HEK293 (cell line): ENCODE measurements around the gene AFF3.

Source experiments
- CTCF ChIA-PET: fragments of 350-600 bp; formaldehyde crosslinking; extraction: SDS; loops from one replicate; lab custom pipeline; 2021; ENCODE audit warnings: antibody characterized with exemption; lab: Yijun Ruan, JAX
- POLR2A ChIA-PET: fragments of 300-600 bp; formaldehyde crosslinking; extraction: SDS; loops from one replicate; lab custom pipeline; 2020; ENCODE audit warnings: antibody characterized with exemption, inconsistent platforms; lab: Yijun Ruan, JAX
- H3K27ac ChIP-seq: fragments of 200-500 bp; sonication (Bioruptor generic); 2 replicates; pipeline ENCODE4 v1.5.1; 2014; ENCODE audit warnings: low read depth, low read length, control low read depth, inconsistent platforms; ENCODE audit errors: extremely low read depth
- H3K36me3 ChIP-seq, 2 experiments: fragments of 200-500 bp in 1 of 2; sonication (Bioruptor generic) in 1 of 2; 1 replicate in 1 of 2; 2 replicates in 1 of 2; pipeline ENCODE4 v1.5.1; 2014 to 2017; ENCODE audit warnings: inconsistent platforms in 2 of 2, low read length in 2 of 2; ENCODE audit not compliant: control insufficient read depth in 2 of 2, insufficient read depth in 1 of 2
- H3K4me1 ChIP-seq: fragments of 200-500 bp; sonication (Bioruptor generic); 2 replicates; pipeline ENCODE4 v1.5.1; 2014; ENCODE audit warnings: mild to moderate bottlenecking, low read length, inconsistent platforms; ENCODE audit not compliant: control insufficient read depth, insufficient read depth
- H3K4me3 ChIP-seq: 2 replicates; pipeline ENCODE4 v1.5.1; 2011; ENCODE audit warnings: low read depth, mild to moderate bottlenecking, control low read depth, low read length, moderate library complexity
- H3K9me3 ChIP-seq: fragments of 200-500 bp; sonication (Bioruptor generic); 2 replicates; pipeline ENCODE4 v1.5.1; 2014; ENCODE audit warnings: low read depth, low read length, inconsistent platforms; ENCODE audit not compliant: control insufficient read depth, insufficient read depth
- EGR2 ChIP-seq: fragments of 450-650 bp; formaldehyde crosslinking; IDR thresholded peaks from 2 replicates; pipeline ENCODE4 v1.5.1; 2016; ENCODE audit warnings: low read depth, missing biosample characterization, missing genetic modification characterization
- GLI2 ChIP-seq: fragments of 450-650 bp; formaldehyde crosslinking; IDR thresholded peaks from 2 replicates; pipeline ENCODE4; 2017; ENCODE audit warnings: missing biosample characterization, missing genetic modification characterization, low read depth, borderline replicate concordance
- HOXD13 ChIP-seq: sonication (generic); formaldehyde crosslinking; IDR thresholded peaks from 2 replicates; pipeline ENCODE4 v1.8.0; 2022; ENCODE audit warnings: missing genetic modification reagents, borderline replicate concordance
- IKZF3 ChIP-seq: fragments of 450-650 bp; IDR thresholded peaks from 2 replicates; pipeline ENCODE4 v1.5.0; 2018; ENCODE audit warnings: missing biosample characterization, mild to moderate bottlenecking, missing genetic modification characterization, moderate library complexity
- MZF1 ChIP-seq: fragments of 450-650 bp; formaldehyde crosslinking; IDR thresholded peaks from 2 replicates; pipeline ENCODE4 v1.5.1; 2017; ENCODE audit warnings: missing biosample characterization, missing genetic modification characterization, borderline replicate concordance
- OSR2 ChIP-seq: fragments of 450-650 bp; formaldehyde crosslinking; IDR thresholded peaks from 2 replicates; pipeline ENCODE4 v1.5.1; 2016; ENCODE audit warnings: missing biosample characterization, missing genetic modification characterization
- OVOL3 ChIP-seq: fragments of 450-650 bp; formaldehyde crosslinking; IDR thresholded peaks from 2 replicates; pipeline ENCODE4 v1.5.1; 2016; ENCODE audit warnings: missing biosample characterization, missing genetic modification characterization
- PATZ1 ChIP-seq: fragments of 450-650 bp; formaldehyde crosslinking; IDR thresholded peaks from 2 replicates; pipeline ENCODE4 v1.5.1; 2016; ENCODE audit warnings: missing biosample characterization, missing genetic modification characterization
- PRDM4 ChIP-seq: fragments of 450-650 bp; formaldehyde crosslinking; IDR thresholded peaks from 2 replicates; pipeline ENCODE4 v1.5.1; 2017; ENCODE audit warnings: missing biosample characterization, missing genetic modification characterization
- TCF7L2 ChIP-seq: IDR thresholded peaks from 2 replicates; pipeline ENCODE4 v1.6.1; 2011; ENCODE audit warnings: low read depth, mild to moderate bottlenecking, inconsistent platforms, low read length, moderate library complexity, borderline replicate concordance
- TRIM28 ChIP-seq: IDR thresholded peaks from 2 replicates; pipeline ENCODE4 v1.6.1; 2011; ENCODE audit warnings: low read length, control low read depth, borderline replicate concordance
- ZBTB20 ChIP-seq: fragments of 450-650 bp; formaldehyde crosslinking; IDR thresholded peaks from 2 replicates; pipeline ENCODE4 v1.5.1; 2016; ENCODE audit warnings: missing biosample characterization, missing genetic modification characterization
- ZBTB8A ChIP-seq: fragments of 450-650 bp; formaldehyde crosslinking; IDR thresholded peaks from 2 replicates; pipeline ENCODE4 v1.5.1; 2016; ENCODE audit warnings: missing biosample characterization, missing genetic modification characterization
- ZIC2 ChIP-seq: fragments of 450-650 bp; formaldehyde crosslinking; IDR thresholded peaks from 2 replicates; pipeline ENCODE4 v1.5.1; 2016; ENCODE audit warnings: missing biosample characterization, missing genetic modification characterization
- ZNF266 ChIP-seq: fragments of 450-650 bp; formaldehyde crosslinking; IDR thresholded peaks from 2 replicates; pipeline ENCODE4 v1.5.1; 2016; ENCODE audit warnings: missing biosample characterization, missing genetic modification characterization, low read depth
- ZNF394 ChIP-seq: fragments of 450-650 bp; formaldehyde crosslinking; IDR thresholded peaks from 2 replicates; pipeline ENCODE4 v1.5.1; 2016; ENCODE audit warnings: missing biosample characterization, missing genetic modification characterization, mild to moderate bottlenecking, moderate library complexity, borderline replicate concordance
- ZNF404 ChIP-seq: fragments of 450-650 bp; formaldehyde crosslinking; IDR thresholded peaks from 2 replicates; pipeline ENCODE4 v1.5.1; 2017; ENCODE audit warnings: missing biosample characterization, missing genetic modification characterization
- ZNF624 ChIP-seq: fragments of 450-650 bp; formaldehyde crosslinking; IDR thresholded peaks from 2 replicates; pipeline ENCODE4 v1.5.1; 2017; ENCODE audit warnings: missing biosample characterization, missing genetic modification characterization
- ZNF626 ChIP-seq: fragments of 450-650 bp; sonication (Bioruptor Pico); formaldehyde crosslinking; IDR thresholded peaks from 2 replicates; pipeline ENCODE4 v1.5.1; 2018; ENCODE audit warnings: missing biosample characterization, missing genetic modification characterization, inconsistent platforms
- ZNF670 ChIP-seq: fragments of 450-650 bp; formaldehyde crosslinking; IDR thresholded peaks from 2 replicates; pipeline ENCODE4 v1.5.1; 2016; ENCODE audit warnings: missing biosample characterization, missing genetic modification characterization, low read depth
- ZNF677 ChIP-seq: fragments of 450-650 bp; IDR thresholded peaks from 2 replicates; pipeline ENCODE4 v1.5.0; 2018; ENCODE audit warnings: missing biosample characterization, mild to moderate bottlenecking, missing genetic modification characterization, moderate library complexity
- ZNF843 ChIP-seq: fragments of 450-650 bp; formaldehyde crosslinking; IDR thresholded peaks from 2 replicates; pipeline ENCODE4 v1.5.1; 2016; ENCODE audit warnings: missing biosample characterization, missing genetic modification characterization
- ZSCAN30 ChIP-seq: fragments of 450-650 bp; IDR thresholded peaks from 2 replicates; pipeline ENCODE4 v1.5.1; 2018; ENCODE audit warnings: missing biosample characterization, mild to moderate bottlenecking, missing genetic modification characterization, moderate library complexity
- ZXDB ChIP-seq: fragments of 450-650 bp; formaldehyde crosslinking; IDR thresholded peaks from 2 replicates; pipeline ENCODE4 v1.5.1; 2016; ENCODE audit warnings: missing biosample characterization, missing genetic modification characterization
- TF ChIP-seq, protein P1 (sequence below): fragments of 450-650 bp; formaldehyde crosslinking; IDR thresholded peaks from 2 replicates; pipeline ENCODE4 v1.5.1; 2016; ENCODE audit warnings: missing biosample characterization, missing genetic modification characterization, borderline replicate concordance
- TF ChIP-seq, protein P2 (sequence below): fragments of 450-650 bp; formaldehyde crosslinking; IDR thresholded peaks from 2 replicates; pipeline ENCODE4 v1.5.1; 2016; ENCODE audit warnings: missing biosample characterization, missing genetic modification characterization, borderline replicate concordance

AFF3 gene

DNA sequence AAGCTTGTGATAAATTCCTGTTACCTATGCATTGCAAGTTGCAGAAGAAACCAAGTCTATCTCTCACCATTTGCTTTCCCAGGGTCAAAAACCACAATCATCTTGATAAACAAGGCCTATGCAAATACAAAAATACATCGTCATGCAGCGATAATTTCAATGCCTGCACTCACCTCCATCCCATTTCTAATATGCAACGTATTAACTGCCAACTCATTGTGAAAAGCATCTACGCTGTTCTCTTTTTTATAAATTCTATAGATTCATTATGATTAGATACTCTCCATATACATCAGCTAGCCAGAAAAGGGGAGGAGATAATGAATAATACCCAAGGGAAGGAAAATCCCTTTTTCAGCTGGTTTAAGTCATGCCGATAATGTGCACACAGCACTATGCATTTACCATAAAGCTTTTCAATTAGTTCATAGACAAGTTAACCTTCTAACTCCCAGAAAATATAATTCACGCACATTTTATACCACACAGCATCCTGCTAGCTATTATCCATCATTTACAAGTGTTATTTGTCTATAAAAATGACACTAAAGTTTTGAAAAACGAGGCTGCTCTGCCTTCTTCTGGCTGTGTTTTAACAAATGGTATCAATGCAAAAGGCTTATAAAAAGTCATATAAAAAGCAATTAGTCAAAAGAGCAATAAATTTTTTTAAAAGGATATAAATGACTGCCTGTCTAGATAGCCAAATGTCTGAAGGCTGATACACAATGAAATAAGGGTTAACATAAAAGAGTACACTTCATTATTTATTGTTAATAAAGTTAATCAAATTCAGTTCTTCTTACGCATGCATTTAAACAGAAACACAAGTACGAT lies 77.6 kb downstream of the AFF3 start:
- H3K4me1 ChIP-seq: peaks cover 32% of the 10 kb centered on the region
- H3K27ac ChIP-seq: peak overlapping the region; percentile 28
- ChIA-PET CTCF (no interaction called here), POLR2A (no interaction called here)
- no peaks in the 10 kb centered on the region for H3K9me3 ChIP-seq
- H3K36me3 ChIP-seq: no peaks in the 10 kb centered on the region
- H3K4me3 ChIP-seq: no peak overlapping the region
- 0 out of 2 replicates have a peak, but pooled peaks have one; percentile 56 for TF ChIP-seq OVOL3
- peak; percentile 86 for TF ChIP-seq ZSCAN30 (tag by site-specific recombination)
- peak; percentile 78; the same call in 1 of the 2 replicates for TF ChIP-seq IKZF3
- 0 out of 2 replicates have a peak, but pooled peaks have one; percentile 58 for TF ChIP-seq TRIM28
- peak; percentile 82 for TF ChIP-seq PRDM4
- no peak for TF ChIP-seq EGR2
- peak; percentile 61; the same call in 1 of the 2 replicates for TF ChIP-seq TCF7L2
- TF ChIP-seq, protein P1, sequence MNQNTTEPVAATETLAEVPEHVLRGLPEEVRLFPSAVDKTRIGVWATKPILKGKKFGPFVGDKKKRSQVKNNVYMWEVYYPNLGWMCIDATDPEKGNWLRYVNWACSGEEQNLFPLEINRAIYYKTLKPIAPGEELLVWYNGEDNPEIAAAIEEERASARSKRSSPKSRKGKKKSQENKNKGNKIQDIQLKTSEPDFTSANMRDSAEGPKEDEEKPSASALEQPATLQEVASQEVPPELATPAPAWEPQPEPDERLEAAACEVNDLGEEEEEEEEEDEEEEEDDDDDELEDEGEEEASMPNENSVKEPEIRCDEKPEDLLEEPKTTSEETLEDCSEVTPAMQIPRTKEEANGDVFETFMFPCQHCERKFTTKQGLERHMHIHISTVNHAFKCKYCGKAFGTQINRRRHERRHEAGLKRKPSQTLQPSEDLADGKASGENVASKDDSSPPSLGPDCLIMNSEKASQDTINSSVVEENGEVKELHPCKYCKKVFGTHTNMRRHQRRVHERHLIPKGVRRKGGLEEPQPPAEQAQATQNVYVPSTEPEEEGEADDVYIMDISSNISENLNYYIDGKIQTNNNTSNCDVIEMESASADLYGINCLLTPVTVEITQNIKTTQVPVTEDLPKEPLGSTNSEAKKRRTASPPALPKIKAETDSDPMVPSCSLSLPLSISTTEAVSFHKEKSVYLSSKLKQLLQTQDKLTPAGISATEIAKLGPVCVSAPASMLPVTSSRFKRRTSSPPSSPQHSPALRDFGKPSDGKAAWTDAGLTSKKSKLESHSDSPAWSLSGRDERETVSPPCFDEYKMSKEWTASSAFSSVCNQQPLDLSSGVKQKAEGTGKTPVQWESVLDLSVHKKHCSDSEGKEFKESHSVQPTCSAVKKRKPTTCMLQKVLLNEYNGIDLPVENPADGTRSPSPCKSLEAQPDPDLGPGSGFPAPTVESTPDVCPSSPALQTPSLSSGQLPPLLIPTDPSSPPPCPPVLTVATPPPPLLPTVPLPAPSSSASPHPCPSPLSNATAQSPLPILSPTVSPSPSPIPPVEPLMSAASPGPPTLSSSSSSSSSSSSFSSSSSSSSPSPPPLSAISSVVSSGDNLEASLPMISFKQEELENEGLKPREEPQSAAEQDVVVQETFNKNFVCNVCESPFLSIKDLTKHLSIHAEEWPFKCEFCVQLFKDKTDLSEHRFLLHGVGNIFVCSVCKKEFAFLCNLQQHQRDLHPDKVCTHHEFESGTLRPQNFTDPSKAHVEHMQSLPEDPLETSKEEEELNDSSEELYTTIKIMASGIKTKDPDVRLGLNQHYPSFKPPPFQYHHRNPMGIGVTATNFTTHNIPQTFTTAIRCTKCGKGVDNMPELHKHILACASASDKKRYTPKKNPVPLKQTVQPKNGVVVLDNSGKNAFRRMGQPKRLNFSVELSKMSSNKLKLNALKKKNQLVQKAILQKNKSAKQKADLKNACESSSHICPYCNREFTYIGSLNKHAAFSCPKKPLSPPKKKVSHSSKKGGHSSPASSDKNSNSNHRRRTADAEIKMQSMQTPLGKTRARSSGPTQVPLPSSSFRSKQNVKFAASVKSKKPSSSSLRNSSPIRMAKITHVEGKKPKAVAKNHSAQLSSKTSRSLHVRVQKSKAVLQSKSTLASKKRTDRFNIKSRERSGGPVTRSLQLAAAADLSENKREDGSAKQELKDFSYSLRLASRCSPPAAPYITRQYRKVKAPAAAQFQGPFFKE: no peak
- peak; percentile 84 for TF ChIP-seq OSR2
- no peak for TF ChIP-seq PATZ1
- no peak for TF ChIP-seq ZNF670 (tag by site-specific recombination)
- peak; percentile 90; the same call in 1 of the 2 replicates for TF ChIP-seq MZF1 (tag by site-specific recombination)
- TF ChIP-seq ZNF394: no peak
- TF ChIP-seq, protein P2, sequence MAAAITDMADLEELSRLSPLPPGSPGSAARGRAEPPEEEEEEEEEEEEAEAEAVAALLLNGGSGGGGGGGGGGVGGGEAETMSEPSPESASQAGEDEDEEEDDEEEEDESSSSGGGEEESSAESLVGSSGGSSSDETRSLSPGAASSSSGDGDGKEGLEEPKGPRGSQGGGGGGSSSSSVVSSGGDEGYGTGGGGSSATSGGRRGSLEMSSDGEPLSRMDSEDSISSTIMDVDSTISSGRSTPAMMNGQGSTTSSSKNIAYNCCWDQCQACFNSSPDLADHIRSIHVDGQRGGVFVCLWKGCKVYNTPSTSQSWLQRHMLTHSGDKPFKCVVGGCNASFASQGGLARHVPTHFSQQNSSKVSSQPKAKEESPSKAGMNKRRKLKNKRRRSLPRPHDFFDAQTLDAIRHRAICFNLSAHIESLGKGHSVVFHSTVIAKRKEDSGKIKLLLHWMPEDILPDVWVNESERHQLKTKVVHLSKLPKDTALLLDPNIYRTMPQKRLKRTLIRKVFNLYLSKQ (tag by site-specific recombination): no peak
- TF ChIP-seq HOXD13 (CRISPR knock-in tag): no peak
- no peak for TF ChIP-seq ZNF626 (tag by site-specific recombination)
- TF ChIP-seq ZNF404: no peak
- peak; percentile 65 for TF ChIP-seq ZXDB (tag by site-specific recombination)
- TF ChIP-seq ZIC2 (tag by site-specific recombination): no peak
- TF ChIP-seq ZBTB8A (tag by site-specific recombination): peak; percentile 46; the same call in 1 of the 2 replicates
- no peak for TF ChIP-seq ZNF624
- TF ChIP-seq ZBTB20 (tag by site-specific recombination): no peak
- TF ChIP-seq ZNF266: no peak
- TF ChIP-seq ZNF677: no peak
- TF ChIP-seq ZNF843 (tag by site-specific recombination): peak; percentile 97
- TF ChIP-seq GLI2 (tag by site-specific recombination): peak; percentile 73; the same call in 1 of the 2 replicates
